ENCODE results near the gene ABHD16B. TPM values are rescaled to one million over a fixed set of nuclear protein-coding genes. Genes with fewer than 3 reads are reported as not detected.

Gene ABHD16B
- polyA plus RNA-seq, 2 of the 4 experiments (the other 2 are of a cell fraction) = not detected

GRCh38 chr20:63825331-63826118 lies 35.8 kb upstream of the ABHD16B start:
- H3K4me3 ChIP-seq = no peak overlapping the region
- H3K4me2 ChIP-seq = no peak overlapping the region
- WGBS (ENCODE audit: missing lambda C conversion rate) = 85% methylated on average over 25 of the region's 25 CpGs
- ATAC-seq = no peak
- ChIA-PET CTCF (no interaction called here), POLR2A (interaction anchor here (1.1 kb wide), 1 partner anchor 155 kb away, joined by 4 read pairs; the partner anchor contains the start of gene PRPF6)
- TF ChIP-seq HMGXB4 (CRISPR knock-in tag; IDR thresholded peaks at IDR 0.05; ENCODE audit: borderline replicate concordance) = no peak
- no peak for TF ChIP-seq MAX (IDR thresholded peaks at IDR 0.05)
- no peak for TF ChIP-seq RFX5 (IDR thresholded peaks at IDR 0.05)
- no peak for TF ChIP-seq TP53 (CRISPR knock-in tag; IDR thresholded peaks at IDR 0.05)
- no peak for TF ChIP-seq TFCP2L1 (CRISPR knock-in tag; IDR thresholded peaks at IDR 0.05)
- TF ChIP-seq MYC (IDR thresholded peaks at IDR 0.05; ENCODE audit: borderline replicate concordance, low read length) = no peak
- no peak for TF ChIP-seq MAFK (IDR thresholded peaks at IDR 0.05; ENCODE audit: partially characterized antibody)
- TF ChIP-seq ESRRA (IDR thresholded peaks at IDR 0.05; ENCODE audit: borderline replicate concordance, low read length) = no peak
- no peak for TF ChIP-seq E2F6 (IDR thresholded peaks at IDR 0.05; ENCODE audit: borderline replicate concordance, low read depth)
- TF ChIP-seq EHMT2 (IDR thresholded peaks at IDR 0.05; ENCODE audit: low read depth) = no peak
- TF ChIP-seq KDM5A (IDR thresholded peaks at IDR 0.05) = no peak
- no peak for TF ChIP-seq HEYL (CRISPR knock-in tag; IDR thresholded peaks at IDR 0.05)
- no peak for FAIRE-seq
- 0 out of 3 replicates have a peak, but pooled peaks cover 5% of the 10 kb centered on the region for H3K4me1 ChIP-seq
- no peaks in the 10 kb centered on the region for H3K9me3 ChIP-seq
- no peak for DNase-seq (ENCODE audit: low read depth in 1 of 2, low spot score in 1 of 2)
- no peak overlapping the region for H3K27ac ChIP-seq

- ATAC-seq (no peak), DNase-seq (ENCODE audit: low read depth in 1 of 2, low spot score in 1 of 2) (no peak), FAIRE-seq (no peak)
- Histone ChIP-seq H3K27ac (no peak overlapping the region), H3K4me3 (no peak overlapping the region), H3K4me1 (0 out of 3 replicates have a peak, but pooled peaks cover 6% of the 10 kb centered on the region), H3K4me2 (no peak overlapping the region), H3K9me3 (no peaks in the 10 kb centered on the region)
- POLR2A ChIA-PET = no interaction called here
- 56% methylated on average over 9 of the region's 13 CpGs for WGBS (ENCODE audit: missing lambda C conversion rate)
- TF ChIP-seq CHD4 (IDR thresholded peaks at IDR 0.05; ENCODE audit: borderline replicate concordance) = no peak
- no peak for TF ChIP-seq EP300 (IDR thresholded peaks at IDR 0.05)
- no peak for TF ChIP-seq FOSL2 (IDR thresholded peaks at IDR 0.05)
- no peak for TF ChIP-seq FOSL2 (CRISPR knock-in tag; IDR thresholded peaks at IDR 0.05)
- TF ChIP-seq CBX2 (IDR thresholded peaks at IDR 0.05; ENCODE audit: borderline replicate concordance, low read depth) = no peak
- no peak for TF ChIP-seq FOXS1 (CRISPR knock-in tag; IDR thresholded peaks at IDR 0.05)
- TF ChIP-seq BHLHE40 (IDR thresholded peaks at IDR 0.05; ENCODE audit: low read depth, low read length) = no peak
- TF ChIP-seq HDAC2 (IDR thresholded peaks at IDR 0.05) = no peak
- TF ChIP-seq EHF (CRISPR knock-in tag; IDR thresholded peaks at IDR 0.05) = no peak
- no peak for TF ChIP-seq POLR2A (IDR thresholded peaks at IDR 0.05; ENCODE audit: low read length)
- no peak for TF ChIP-seq RNF2 (IDR thresholded peaks at IDR 0.05; ENCODE audit: borderline replicate concordance, low read depth)
- no peak for TF ChIP-seq REST (IDR thresholded peaks at IDR 0.05)
- no peak for TF ChIP-seq HOXB13 (CRISPR knock-in tag; IDR thresholded peaks at IDR 0.05; ENCODE audit: low read depth)
- no peak for TF ChIP-seq ESRRA (IDR thresholded peaks at IDR 0.05; ENCODE audit: borderline replicate concordance, low read length)
- no peak for TF ChIP-seq ZFP36 (IDR thresholded peaks at IDR 0.05; ENCODE audit: borderline replicate concordance, partially characterized antibody)
- no peak for TF ChIP-seq SREBF2 (IDR thresholded peaks at IDR 0.05)
- TF ChIP-seq PHF8 (IDR thresholded peaks at IDR 0.05; ENCODE audit: borderline replicate concordance, low read depth) = no peak
- TF ChIP-seq CEBPB (IDR thresholded peaks at IDR 0.05) = no peak
- TF ChIP-seq RCOR1 (IDR thresholded peaks at IDR 0.05; ENCODE audit: low read depth, low read length) = no peak
- CTCF ChIA-PET = interaction anchor here (0.7 kb wide), 1 partner anchor 721 kb away, joined by 3 read pairs; no protein-coding TSS in a partner anchor
Observed at GRCh38 chr20:63826753-63827152, 34.5 kb upstream of the ABHD16B start.

Measured in A549 (cell line).